ENCODE measurements around the gene SNX3. TPM values are rescaled to one million over a fixed set of nuclear protein-coding genes. Genes with fewer than 3 reads are reported as not detected.

SNX3 gene
- total RNA-seq, 2 experiments from 2014 or later = 62.5 to 68.4 TPM

- Mint-ChIP-seq H3K27me3 (no peaks in the 10 kb centered on the region), H3K4me1 (ENCODE audit: low read depth) (no peaks in the 10 kb centered on the region), H3K27ac (no peak overlapping the region), H3K9me3 (no peaks in the 10 kb centered on the region), H3K36me3 (ENCODE audit: low read depth) (peaks cover 5% of the 10 kb centered on the region), H3K4me3 (no peak overlapping the region)
- CTCF ChIA-PET = no interaction called here
- intact Hi-C loops (cut with micrococcal nuclease) = no loop called here
- ATAC-seq (no peak), DNase-seq (no peak)
- no peak for TF ChIP-seq CTCF (IDR thresholded peaks at IDR 0.05)
- POLR2A ChIA-PET = no interaction called here
Observed at GRCh38 chr6:108200631-108201030, 60.2 kb downstream of the SNX3 start.

GRCh38 chr6:108200186-108200585 is 60.7 kb downstream of the SNX3 start:
- CTCF ChIA-PET = no interaction called here

GRCh38 chr6:108198761-108199498 is 61.9 kb downstream of the SNX3 start:
- H3K4me1 Mint-ChIP-seq (ENCODE audit: low read depth) = no peaks in the 10 kb centered on the region
- H3K9me3 Mint-ChIP-seq = no peaks in the 10 kb centered on the region
- H3K27me3 Mint-ChIP-seq = peaks cover 4% of the 10 kb centered on the region
- DNase-seq (no peak), ATAC-seq (no peak)
- no peak overlapping the region for H3K27ac Mint-ChIP-seq
- CTCF ChIA-PET = no interaction called here
- POLR2A ChIA-PET = no interaction called here
- TF ChIP-seq CTCF (IDR thresholded peaks at IDR 0.05) = no peak
- no peak overlapping the region for H3K4me3 Mint-ChIP-seq
- intact Hi-C loops (cut with micrococcal nuclease) = no loop called here
- peaks cover 3% of the 10 kb centered on the region for H3K36me3 Mint-ChIP-seq (ENCODE audit: low read depth)

More at GRCh38 chr6:108200186-108200585, 60.7 kb downstream of the SNX3 start:
- ATAC-seq (no peak), DNase-seq (no peak)
- intact Hi-C loops (cut with micrococcal nuclease) = no loop called here
- no peaks in the 10 kb centered on the region for H3K9me3 Mint-ChIP-seq
- no peaks in the 10 kb centered on the region for H3K4me1 Mint-ChIP-seq (ENCODE audit: low read depth)
- POLR2A ChIA-PET = no interaction called here
- H3K36me3 Mint-ChIP-seq (ENCODE audit: low read depth) = peaks cover 3% of the 10 kb centered on the region
- TF ChIP-seq CTCF (IDR thresholded peaks at IDR 0.05) = no peak
- H3K4me3 Mint-ChIP-seq = no peak overlapping the region
- H3K27ac Mint-ChIP-seq = no peak overlapping the region
- H3K27me3 Mint-ChIP-seq = no peaks in the 10 kb centered on the region

- no peak overlapping the region for H3K4me3 Mint-ChIP-seq
- no peak for DNase-seq
- intact Hi-C loops (cut with micrococcal nuclease) = no loop called here
- TF ChIP-seq CTCF (IDR thresholded peaks at IDR 0.05) = no peak
- H3K27ac Mint-ChIP-seq = no peak overlapping the region
- no peaks in the 10 kb centered on the region for H3K4me1 Mint-ChIP-seq (ENCODE audit: low read depth)
- no peak for ATAC-seq
- no peaks in the 10 kb centered on the region for H3K9me3 Mint-ChIP-seq
- ChIA-PET CTCF (no interaction called here), POLR2A (no interaction called here)
- H3K27me3 Mint-ChIP-seq = peaks cover 10% of the 10 kb centered on the region
- no peaks in the 10 kb centered on the region for H3K36me3 Mint-ChIP-seq (ENCODE audit: low read depth)
Observed at GRCh38 chr6:108195209-108195608, 65.6 kb downstream of the SNX3 start.

- intact Hi-C loops (cut with micrococcal nuclease) = no loop called here
- H3K4me3 Mint-ChIP-seq = no peak overlapping the region
- CTCF ChIA-PET = no interaction called here
Observed at GRCh38 chr6:108194503-108194902, 66.3 kb downstream of the SNX3 start.

More at GRCh38 chr6:108194503-108194902, 66.3 kb downstream of the SNX3 start:
- Mint-ChIP-seq H3K27me3 (peaks cover 10% of the 10 kb centered on the region), H3K9me3 (no peaks in the 10 kb centered on the region), H3K27ac (no peak overlapping the region), H3K4me1 (ENCODE audit: low read depth) (no peaks in the 10 kb centered on the region), H3K36me3 (ENCODE audit: low read depth) (no peaks in the 10 kb centered on the region)
- POLR2A ChIA-PET = no interaction called here
- no peak for TF ChIP-seq CTCF (IDR thresholded peaks at IDR 0.05)
- DNase-seq (no peak), ATAC-seq (no peak)

Measured in activated CD8-positive, alpha-beta T cell treated with anti-CD3 and anti-CD28 coated beads for 36 hours (primary cell).